HG02588 (cell line): ENCODE data around the gene GPHA2.
"Not testable (repeated sequence)": the region's sequence is repeated elsewhere in the genome, so short reads cannot be mapped to it uniquely, and the experiment has no call there.

Source experiments
- ATAC-seq: cut with Tn5 transposase; IDR thresholded peaks from one replicate; pipeline ENCODE4 v1.9.1; 2021; ENCODE audit warnings: mild to moderate bottlenecking, moderate library complexity; ENCODE audit not compliant: unreplicated experiment

The GPHA2 gene, protein sequence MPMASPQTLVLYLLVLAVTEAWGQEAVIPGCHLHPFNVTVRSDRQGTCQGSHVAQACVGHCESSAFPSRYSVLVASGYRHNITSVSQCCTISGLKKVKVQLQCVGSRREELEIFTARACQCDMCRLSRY

GRCh38 chr11:64935359-64936081 lies at the start of gene GPHA2:
TSS of gene GPHA2 (minus strand) at chr11:64935893. CDS start at chr11:64935460, 433 bp downstream.
- ATAC-seq, result no peak

DNA sequence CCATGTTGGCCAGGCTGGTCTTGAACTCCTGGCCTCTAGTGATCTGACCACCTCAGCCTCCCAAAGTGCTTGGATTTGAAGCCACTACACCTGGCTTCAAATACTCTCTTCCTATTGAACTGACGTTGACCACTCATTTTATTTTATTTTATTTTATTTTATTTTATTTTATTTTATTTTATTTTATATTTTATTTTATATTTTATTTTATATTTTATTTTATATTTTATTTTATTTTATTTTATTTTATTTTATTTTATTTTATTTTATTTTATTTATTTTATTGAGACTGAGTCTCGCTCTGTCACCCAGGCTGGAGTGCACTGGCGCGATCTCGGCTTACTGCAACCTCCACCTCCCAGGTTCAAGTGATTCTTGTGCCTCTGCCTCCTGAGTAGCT lies 47.6 kb upstream of the GPHA2 start:
- not testable (repeated sequence) for ATAC-seq

GRCh38 chr11:64976651-64977050 lies 41.0 kb upstream of the GPHA2 start:
- no peak for ATAC-seq

DNA sequence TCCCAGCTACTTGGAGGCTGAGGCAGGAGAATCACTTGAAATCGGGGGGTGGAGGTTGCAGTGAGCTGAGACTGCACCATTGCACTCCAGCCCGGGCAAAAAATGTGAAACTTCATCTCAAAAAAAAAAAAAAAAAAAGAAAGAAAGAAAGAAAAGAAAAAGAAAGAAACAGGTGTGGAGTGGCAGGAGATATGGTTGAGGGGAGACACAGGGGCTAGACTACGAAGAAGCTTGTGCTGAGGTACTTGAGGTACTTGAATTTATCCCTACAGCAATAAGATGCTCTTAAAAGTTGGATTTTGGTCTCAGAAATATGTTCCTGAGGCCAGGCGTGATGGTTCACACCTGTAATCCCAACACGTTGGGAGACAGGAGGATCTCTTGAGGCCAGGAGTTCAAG lies 38.4 kb upstream of the GPHA2 start:
- ATAC-seq, result no peak

- no peak for ATAC-seq
Observed at GRCh38 chr11:64971421-64972233, 35.9 kb upstream of the GPHA2 start, which contains the start of gene MAJIN. TSS of gene MAJIN (minus strand) at chr11:64972108. CDS start at chr11:64959405, 12,703 bp downstream.

DNA sequence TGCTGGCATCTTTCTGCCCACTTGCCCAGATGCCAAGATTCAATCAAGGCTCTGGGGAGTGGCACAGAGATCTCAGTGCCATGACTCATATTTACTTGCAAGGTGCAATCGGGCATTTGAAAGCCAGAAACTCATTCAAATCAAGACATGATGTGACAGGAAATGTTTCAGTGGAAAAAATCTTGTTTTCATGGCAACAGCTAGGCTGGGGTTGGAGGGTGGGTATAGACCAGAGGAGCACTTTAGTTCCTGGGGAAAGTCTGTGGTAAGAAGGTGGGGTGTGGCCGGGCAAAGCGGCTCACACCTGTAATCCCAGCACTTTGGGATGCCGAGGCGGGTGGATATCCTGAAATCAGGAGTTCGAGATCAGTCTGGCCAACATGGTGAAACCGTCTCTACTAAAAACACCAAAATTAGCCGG lies 35.0 kb upstream of the GPHA2 start:
- no peak for ATAC-seq

- no peak for ATAC-seq
Observed at GRCh38 chr11:64969209-64969608, 33.5 kb upstream of the GPHA2 start.

GRCh38 chr11:64967375-64967774 lies 31.7 kb upstream of the GPHA2 start:
- no peak for ATAC-seq

DNA sequence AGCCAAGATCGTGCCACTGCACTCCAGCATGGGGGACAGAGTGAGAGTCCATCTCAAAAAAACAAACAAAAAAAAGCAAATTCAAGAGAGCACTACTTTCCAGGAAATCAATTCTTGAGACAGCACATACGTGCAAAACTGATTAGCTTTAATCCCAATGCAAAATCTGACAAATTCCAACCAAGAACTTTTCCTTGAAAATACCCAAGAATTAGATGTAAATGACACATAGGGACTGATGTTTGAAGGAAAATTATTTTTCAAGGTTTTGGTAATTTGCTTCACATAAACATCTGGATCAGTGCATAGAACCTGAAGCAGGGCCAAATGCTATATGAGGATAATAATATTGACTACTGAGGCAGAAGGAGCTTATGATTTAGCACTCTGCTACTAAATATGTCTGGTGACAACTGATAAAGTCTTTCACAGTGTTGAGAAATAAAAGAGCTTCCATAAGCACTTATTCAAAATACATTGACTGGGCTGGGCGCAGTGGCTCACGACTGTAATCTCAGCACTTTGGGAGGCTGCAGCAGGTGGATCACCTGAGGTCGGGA lies 27.5 kb upstream of the GPHA2 start:
- no peak for ATAC-seq

DNA sequence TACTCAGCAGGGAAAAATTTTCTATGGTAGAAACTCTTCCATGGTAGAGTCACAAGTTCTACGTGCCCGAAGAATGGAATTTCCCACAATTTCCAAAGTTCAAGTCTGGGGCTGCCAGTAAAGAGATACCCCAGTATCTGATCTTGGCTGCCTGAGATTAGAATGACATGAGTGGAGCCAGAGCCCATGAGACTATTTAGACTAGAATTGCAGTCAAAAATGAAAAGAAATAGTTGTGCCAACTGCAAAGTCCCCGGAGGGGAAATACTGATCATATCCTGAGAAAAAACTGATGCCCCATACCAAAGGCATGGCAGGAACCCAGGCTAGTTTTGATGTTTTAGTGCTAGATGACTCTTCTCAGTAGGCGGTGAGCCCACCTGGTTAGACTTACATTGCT lies 25.0 kb upstream of the GPHA2 start:
- no peak for ATAC-seq

DNA sequence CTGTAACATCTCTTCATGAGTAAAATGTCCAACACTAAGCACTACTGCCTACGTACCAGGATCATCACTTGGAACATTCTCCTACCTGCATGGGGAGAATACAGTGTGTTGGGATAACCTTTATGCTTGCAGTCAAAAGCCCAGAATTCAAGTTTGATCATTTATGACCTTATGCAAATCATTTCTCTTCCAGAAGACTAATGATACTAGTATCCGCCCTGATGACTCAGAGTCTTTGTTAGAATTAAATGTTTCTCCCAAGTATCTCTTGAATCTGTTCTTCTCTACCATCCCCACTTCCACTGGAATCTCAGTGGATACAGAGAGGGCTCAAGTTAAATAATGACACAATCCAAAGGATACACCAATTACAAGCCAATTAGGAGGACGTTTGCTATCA lies 23.8 kb upstream of the GPHA2 start:
- ATAC-seq, result no peak

GRCh38 chr11:64954201-64954600 lies 18.5 kb upstream of the GPHA2 start:
- no peak for ATAC-seq

DNA sequence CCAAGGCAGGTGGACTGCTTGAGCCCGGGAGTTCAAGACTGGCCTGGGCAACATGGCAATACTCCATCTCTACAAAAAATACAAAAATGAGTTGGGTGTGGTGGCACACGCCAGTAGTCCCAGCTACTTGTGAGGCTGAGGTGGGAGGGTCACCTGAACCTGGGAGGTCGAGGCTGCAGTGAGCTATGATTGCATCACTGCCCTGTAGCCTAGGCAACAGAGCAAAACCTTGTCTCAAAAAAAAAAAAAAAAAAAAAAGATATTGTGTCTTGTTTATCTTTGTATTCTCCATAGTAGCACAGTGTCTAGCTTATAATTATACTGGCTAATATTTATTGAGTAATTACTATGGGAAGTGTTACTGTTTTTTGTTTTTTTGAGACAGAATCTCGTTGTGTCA lies 15.8 kb upstream of the GPHA2 start:
- ATAC-seq, result no peak

DNA sequence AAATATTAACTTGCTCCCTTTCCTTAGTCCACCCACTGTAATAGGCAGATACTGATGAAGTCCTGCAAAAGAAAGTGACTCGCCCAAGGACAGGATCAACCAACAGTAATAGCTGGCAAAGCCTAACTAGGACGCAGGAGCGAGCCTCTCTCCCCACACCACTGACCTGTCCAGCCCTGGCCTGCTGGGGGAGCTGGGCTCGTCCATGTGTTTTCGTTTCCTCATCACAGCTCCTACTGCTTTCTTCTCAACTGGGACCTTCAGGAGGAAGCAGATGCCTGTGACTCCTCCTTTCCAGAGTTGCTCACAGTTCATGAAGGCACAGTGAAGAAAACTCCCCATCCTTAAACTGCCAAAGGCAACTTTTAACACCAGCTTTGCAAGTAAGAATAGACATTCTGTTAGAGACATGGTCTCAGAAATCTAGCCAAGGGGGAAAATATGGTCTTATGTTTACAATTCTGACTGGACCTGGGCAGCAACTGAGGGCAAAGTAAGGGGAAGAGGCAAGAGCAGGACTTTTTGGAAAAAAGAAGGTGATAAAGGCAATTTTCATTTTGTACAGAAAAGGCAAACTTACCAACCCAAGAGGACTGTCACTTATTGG lies 11.6 kb upstream of the GPHA2 start:
- no peak for ATAC-seq

DNA sequence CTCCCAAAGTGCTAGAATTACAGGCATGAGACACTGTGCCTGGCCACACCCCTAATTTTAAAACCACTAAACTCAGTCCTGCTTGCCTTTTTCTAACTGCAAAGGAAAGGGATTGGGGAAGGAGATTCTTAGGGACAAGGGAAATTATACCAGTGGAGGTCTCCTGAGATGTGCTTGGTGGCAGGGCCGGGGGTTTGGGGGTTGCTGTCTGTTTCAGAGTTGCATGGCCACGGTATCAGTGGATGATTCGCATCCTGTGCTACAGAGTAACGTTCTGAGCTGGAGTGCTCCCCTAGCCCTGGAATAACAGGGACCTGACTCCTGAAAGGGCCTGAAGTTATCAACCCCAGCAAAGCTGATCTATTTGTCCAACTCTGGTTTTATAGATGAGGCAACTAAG lies 846 bp upstream of the GPHA2 start:
- no peak for ATAC-seq

DNA sequence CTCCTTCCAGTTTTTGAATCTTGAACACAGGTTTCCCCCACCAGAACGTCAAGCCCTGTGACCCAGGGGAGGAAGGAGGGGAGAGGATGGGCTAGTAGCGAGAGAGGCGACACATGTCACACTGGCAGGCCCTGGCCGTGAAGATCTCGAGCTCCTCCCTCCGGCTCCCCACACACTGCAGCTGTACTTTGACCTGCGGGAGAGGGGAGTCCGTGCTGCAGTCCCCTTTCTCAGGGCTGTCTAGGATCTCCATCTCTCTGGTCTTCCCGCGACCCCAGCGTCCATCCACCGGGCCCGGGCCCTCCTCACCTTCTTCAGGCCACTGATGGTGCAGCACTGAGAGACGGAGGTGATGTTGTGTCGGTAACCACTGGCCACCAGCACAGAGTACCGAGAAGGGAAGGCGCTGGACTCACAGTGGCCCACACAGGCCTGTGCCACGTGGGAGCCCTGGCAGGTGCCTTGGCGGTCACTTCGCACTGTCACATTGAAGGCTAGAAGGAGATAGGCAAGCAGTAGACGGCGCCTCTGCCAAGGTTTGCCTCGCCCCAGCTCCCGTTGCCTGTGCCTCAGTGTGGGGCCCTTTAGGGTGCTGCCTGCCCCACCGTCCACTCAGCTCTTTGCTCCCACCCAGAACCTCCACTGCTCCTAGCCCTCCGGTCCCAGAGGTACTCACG lies 873 bp downstream of the GPHA2 start:
- no peak for ATAC-seq

DNA sequence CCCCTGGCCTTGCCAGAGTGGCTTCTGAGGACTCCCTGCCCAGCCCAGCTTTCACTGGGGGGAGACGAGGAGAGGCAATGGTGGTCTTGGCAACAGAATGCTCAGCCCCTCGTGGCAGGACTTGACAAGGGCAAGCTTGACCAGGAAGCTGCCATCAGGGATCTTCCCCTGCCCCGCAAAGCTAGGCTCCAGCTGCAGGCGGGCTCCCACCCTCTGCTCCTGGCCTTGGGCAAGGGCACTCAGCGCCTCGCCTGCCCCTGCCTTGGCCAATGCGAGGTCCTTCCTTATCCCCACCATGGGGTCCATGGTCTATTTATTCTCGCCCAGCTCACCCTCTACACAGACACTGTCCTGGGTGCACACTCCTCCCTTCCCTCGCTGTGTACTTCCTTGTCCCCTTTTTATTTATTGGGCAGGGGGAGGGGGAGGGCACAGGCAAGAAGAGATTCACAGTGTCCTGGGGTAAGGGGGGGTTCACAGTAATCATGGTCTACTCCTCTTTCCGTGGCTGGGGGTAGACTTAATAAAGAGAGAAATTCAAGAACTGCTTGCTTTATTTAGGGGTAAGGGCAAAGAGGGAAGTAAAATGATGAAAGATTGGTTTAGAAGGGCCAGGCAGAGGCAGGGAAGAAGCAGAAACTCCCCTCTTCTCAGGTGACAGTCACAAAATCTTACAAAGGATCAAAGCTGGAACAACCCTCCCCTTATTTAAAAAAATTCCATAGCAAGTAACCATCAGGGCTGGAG lies 1.6 kb downstream of the GPHA2 start:
- no peak for ATAC-seq

DNA sequence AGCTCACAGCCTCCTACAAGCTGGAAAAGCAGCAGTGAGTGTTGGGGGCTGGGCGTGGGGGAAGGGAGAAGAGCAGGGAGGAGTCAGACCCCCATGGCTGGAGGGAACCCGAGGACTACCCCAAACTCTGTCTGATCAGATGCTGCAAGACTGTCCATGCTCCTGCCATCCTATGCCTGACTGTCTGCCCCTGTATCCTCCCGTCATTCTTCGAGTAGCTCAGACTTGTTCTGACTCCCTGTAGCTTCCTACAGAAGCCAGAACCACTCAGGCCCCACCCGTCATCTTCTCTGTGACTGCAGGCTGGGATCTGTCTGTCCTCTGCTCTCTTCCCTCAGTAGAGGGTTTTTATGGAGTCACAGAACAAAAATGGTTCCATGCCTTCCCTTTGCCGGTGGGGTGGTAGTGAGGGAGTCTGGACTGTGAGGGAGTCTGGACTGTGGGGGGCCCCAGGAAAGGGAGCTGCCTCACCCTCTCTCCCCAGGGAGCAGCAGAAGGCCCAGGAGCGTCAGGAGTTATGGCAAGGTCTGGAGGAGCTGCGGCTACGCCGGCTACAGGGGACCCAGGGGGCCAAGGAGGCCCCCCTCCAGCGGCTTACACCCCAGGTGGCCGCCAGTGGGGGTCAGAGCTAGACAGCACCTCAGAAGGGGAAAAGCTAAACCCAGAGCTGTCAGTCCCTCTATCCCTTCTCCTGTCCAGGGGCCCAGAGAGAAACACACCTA lies 2.3 kb downstream of the GPHA2 start:
- no peak for ATAC-seq

GRCh38 chr11:64932324-64932723 lies 3.4 kb downstream of the GPHA2 start:
- no peak for ATAC-seq
